ENCODE measurements around the gene RLF.
A peak's percentile ranks its signal among the peaks of the same experiment; 100 is the strongest.
"Not testable (repeated sequence)": the region's sequence is repeated elsewhere in the genome, so short reads cannot be mapped to it uniquely, and the experiment has no call there.

Gene RLF

DNA sequence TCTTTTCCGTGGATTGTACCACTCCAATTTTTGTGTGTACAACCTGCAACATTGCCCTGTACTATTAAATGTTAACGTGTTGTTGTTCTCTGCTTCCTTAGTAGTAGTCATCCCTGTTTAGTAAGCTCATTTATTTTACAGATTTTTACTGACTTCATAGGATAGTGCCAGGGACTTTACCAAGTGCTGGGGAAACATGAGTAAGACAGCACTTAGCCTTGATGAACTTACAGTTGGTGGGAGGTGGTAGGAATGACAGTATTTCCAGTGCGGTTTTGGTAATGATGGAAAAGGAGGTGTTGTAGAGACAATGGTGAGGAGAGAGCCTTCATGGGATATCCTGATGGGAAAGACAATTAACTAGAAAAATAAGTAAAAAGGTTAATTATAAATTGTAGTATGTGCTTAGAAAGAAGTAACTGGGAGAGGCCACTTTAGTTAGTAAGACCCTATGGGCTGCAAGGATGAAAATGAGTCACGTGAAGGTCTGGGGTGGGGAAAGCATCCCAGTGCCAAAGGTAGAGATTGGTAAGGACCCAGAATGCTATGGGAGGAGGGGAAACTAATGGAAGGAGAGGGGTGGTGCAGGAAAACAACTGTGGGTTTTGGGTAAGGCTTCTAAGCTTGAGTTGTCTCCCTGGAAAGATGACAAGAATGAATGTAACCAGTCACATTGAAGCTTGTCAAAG lies 1.7 kb downstream of the RLF start:
- DNase-seq: no peak

DNA sequence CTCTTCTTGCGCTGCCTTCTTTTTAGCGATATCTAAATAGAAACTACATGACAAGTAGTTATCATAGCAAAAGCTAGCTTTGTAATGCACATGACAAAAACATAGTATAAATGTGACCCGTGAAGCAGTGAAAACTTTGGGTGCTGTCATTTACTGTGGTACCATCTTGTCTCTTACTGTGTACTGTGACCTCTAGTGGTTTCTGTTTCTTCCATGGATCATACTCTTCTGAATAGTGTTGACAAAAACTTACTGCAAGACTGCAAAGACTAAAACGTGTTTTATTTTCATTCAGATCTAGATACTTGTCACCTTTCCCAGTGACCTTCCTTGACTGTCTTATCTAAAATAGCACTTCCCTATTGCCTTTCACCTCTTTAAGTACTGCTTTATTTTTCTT lies 6.1 kb downstream of the RLF start:
- no peak for DNase-seq

DNA sequence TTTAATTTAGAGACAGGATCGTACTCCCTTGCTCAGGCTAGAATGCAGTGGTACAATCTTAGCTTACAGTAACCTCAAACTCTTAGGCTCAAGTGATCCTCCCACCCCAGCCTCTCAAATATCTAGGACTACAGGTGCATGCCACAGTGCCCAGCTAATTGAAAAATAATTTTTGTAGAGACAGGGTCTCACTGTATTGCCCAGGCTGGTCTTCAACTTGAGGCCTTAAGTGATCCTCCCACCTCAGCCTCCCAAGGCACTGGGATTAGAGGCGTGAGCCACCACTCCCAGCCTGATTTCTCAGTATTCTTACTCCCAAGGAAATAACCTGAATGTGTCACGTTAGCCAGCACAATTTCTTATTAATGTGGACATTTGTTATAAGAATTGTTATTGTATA lies 9.8 kb downstream of the RLF start:
- no peak for DNase-seq

DNA sequence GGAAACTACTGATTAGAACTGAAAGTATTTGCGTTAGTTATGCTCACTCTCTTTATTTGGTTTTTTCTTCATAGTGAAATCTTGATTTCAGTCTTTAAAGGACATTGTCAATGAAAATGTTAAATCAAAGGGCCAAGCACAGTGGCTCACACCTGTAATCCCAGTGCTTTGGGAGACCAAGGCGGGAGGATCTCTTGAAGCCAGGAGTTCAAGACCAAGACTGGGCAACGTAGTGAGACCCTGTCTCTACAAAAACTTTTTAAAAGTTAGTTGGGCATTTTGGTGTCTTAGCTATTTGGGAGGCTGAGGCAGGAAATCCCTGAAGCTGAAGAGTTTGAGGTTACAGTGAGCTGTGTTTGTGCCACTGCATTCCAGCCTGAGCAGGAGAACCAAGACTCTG lies 13.6 kb downstream of the RLF start:
- DNase-seq: no peak

DNA sequence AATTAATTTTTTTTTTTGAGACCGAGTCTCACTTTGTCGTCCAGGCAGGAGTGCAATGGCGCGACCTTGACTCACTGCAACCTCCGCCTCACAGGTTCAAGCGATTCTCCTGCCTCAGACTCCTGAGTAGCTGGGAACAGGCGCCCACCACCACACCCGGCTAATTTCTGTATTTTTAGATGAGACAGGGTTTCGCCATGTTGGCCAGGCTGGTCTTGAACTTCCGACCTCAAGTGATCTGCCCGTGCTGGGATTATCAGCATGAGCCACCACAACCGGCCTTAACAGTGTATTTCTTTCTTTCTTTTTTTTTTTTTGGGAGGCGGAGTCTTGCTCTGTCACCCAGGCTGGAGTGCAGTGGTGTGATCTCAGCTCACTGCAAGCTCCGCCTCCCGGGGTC lies 15.8 kb downstream of the RLF start:
- not testable (repeated sequence) for DNase-seq

DNA sequence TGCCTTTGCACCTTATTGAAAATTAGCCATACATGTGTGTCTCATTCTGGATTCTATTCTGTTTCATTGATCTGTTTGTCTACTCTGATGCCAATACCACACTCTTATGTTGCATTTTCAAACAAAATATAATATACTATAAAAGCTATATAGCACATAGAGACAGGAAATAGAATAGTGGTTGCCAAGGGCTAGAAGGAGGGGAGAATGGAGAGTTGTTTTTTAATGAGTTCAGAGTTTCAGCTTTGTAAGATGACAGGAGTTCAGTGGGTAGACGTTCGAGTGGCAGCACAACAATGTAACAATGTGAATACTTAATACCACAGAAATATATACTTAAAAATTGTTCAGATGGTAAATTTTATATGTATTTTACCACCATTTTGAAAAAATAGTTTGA lies 17.0 kb downstream of the RLF start:
- DNase-seq: no peak

DNA sequence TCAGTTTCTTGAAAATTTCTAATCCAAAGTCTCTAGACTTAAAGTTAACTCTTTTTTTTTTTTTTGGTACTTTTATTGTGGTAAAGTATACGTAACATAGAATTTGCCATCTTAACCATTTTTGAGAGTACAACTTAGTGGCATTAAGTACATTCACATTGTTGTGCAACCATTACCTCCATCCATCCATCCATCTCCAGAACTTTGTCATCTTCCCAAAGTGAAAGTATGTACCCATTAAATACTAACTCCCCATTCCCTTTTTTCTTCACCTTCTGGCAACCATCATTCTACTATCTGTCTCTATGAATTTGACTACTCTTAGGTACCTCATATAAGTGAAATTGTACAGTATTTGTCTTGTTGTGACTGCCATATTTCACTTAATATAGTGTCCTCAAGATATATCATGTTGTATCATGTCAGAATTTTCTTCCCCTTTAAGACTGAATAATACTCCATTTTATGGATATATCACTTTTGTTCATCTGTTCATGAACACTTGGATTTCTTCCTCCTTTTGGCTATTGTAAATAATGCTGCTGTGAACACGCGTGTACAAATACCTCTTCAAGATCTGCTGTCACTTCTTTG lies 18.4 kb downstream of the RLF start:
- DNase-seq: no peak

DNA sequence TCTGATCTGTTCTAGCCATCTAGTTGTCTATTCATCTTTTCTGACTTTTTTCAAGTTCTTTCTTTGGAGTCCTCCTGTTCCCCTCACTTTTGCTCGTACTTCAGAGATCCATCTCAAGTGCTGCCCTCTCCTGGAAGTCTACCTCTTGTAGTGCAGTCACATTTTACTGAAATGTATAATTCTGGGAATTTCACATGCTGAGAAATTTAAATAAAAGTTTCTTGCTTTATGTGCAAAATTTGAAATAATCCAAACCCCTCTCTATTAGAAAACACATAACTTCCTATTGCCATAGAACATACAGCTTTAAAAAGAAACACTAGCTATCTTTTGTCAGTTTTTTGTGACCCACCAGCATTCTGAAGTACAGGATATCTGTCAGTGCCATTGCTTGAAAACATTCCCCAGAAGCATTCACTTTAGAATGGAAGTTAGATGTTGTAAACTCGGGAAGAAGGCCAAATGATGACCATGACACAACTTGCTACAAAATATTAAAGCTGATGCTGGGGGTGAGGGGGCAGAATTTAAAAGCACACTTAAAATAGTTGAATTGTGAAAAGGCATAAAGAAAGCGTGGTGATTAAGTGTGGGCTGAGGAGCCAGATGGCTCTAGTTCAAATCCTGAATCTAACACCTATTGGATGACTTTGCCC lies 22.0 kb downstream of the RLF start:
- DNase-seq: peak in 1 of 2 experiments; percentile 22

DNA sequence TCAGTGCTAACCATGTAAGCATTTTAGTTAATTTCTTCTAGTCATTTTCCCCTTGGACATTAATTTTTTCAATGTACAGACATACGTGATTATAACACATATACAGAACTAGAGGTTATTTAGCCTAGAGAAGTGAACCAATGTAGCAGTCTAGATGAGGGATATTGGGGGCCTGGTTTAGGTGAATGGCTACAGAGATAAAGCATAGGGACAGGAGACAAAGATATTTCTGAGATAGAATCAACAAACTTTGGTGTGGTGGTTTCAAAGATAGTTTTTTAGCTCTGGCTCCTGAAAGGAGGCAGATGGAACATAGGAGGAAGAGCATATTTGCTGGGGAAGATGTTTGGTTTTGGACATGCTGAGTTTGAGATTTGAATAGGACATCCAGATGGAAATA lies 23.0 kb downstream of the RLF start:
- DNase-seq: no peak

DNA sequence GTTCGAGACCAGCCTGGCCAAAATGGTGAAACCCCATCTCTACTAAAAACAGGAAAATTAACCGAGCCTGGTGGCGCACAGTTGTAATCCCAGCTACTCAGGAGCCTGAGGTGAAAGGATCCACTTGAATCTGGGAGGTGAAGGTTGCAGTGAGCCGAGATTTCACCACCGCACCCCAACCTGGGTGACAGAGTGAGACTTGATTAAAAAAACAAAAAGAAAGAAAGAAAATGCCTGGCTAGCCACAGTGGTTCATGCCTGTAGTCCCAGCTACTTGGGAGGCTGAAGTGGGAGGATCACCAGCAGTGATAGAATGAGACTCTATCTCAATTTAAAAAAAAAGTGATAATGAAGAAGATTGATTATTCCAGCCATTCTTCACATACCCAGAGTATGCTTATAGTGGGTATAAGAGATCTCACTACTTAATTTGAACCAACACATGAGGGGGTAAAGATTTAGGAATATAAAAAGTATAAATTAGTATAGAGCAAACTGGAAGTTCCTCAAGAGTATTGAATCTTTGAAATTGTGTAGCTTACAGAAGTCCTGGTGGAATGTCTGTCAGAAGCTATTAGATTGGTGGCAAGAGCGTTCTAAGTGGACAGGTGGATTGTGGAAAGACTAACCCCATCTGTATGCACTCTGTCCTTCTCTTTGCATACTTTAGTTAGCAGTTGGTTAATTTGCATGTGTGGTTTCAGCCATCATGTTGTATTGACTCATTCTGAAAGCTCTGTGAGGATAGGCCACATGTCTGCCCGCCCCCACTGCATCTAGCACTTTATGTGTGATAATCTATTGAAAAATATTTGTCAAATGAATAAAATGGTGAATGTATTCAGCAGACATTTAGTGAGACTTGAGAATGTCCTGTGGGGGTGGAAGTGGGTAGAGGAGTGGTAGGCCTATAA lies 25.0 kb downstream of the RLF start:
- no peak for DNase-seq

DNA sequence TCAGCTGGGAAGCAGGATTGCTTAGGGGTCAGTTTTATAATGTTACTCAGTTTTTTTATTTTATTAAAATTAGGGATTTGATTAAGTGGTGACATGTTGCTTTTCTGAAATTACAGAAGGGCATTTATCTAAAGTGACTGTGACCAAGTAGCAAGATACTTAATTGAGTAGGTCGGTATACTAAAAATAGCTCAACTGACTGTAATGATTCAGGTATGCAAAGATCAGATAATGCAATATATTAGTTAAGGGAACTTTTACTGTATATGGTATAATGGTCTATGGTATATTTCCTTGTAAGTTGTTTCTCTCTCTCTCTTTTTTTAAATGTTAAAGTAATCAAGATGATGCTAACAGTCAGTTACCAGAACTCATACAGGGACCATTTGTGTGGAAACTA lies 26.2 kb downstream of the RLF start:
- DNase-seq: no peak

DNA sequence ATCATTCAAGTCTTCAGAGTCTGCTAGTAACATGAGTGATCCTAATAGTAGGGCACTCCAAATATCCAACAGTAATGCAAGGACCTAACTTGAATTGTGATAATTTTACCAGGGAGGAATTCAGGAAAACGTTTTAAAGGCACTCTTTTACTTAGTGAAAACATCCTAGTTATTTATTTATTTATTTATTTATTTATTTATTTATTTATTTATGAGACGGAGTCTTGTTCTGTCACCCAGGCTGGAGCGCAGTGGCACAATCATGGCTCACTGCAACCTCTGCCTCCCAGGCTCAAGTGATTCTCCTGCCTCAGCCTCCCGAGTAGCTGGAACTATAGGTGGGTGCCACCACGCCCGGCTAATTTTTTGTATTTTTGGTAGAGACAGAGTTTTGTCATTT lies 33.5 kb downstream of the RLF start:
- not testable (repeated sequence) for DNase-seq

DNA sequence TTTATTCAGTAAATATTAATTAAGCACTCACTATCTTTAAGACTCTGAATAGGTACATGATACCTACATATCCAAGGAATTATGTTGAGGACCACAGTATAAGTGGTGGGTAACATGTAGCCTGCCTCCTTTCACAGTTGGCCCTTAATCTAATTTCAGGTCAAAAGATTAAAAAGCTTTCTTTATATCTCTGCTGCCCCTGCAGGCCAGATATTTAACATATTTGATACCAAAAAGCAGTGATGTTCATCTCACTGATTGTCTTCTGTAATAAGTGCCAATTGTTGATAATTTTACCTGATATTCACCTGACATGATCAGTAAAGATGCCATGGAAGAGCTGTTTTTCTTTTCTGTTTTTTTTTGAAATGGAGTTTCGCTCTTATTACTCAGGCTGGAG lies 36.5 kb downstream of the RLF start:
- DNase-seq: no peak

DNA sequence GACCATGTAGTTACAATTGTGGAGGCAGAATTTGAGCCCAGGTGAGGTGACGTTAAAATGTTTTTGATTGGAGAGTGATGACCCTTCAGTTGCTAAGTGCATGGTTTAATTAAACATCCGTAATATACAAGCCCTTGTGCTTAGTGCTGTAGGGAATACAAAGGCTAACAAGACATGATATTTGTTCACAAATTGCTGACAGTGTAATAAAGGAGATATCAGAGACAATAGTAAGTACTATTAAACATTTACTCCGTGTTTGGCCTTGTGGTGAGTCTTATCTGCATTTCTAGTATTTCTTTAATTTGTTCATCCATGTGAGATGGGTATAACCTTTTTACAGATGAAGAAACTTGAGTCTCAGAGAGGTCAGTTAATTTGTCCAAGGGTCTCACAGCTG lies 37.9 kb downstream of the RLF start:
- DNase-seq: no peak

DNA sequence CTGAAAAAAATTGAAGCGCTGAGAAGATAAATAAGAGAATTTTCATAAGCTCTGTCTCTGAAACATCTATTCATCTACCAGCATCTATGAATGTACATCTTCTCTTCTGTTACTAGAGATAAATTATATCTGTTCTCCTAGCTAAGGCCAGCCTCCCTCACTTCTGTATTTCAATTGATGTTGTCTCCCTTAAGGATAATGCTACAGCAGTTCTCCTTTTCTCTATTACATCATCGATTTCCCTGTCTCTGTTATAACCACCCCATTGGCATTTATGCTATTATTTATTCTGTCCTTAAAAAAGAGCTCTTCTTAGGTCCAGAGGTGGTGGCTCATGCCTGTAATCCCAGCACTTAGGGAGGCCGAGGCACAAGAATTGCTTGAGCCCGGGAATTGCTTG lies 43.7 kb downstream of the RLF start:
- peak; percentile 4 to 19 for DNase-seq

DNA sequence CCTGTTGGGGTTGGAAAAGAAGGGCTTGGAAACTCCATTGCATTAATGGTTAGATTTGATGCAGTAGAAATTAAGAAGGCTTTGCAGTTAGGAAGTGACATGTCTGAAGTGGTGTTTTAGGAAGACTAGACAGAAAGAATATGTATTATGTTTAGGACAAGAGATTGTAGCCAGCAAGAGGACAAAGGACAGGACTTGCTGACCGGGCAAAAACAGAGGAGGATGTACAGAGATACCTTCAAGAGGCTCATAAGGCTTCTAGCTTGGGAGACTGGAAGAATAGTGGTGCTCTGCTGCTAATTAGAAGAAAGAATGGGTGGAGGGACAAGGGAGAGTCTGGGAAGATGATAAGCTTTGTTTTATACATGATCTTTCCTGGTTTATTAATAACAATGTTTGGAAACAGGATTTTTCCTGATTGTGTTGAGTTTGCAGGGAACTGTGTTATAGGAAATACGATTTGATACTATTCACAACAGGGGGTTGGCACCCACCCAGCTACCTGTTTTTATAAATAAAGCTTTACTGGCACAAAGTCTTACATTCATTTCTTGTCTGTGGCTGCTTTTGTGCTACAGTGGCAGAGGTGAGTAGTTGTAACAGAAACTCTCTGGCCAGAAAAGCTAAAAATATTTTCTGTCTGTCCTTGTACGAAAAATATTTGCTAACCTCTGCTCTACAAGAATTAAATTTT lies 49.5 kb downstream of the RLF start:
- DNase-seq: no peak

DNA sequence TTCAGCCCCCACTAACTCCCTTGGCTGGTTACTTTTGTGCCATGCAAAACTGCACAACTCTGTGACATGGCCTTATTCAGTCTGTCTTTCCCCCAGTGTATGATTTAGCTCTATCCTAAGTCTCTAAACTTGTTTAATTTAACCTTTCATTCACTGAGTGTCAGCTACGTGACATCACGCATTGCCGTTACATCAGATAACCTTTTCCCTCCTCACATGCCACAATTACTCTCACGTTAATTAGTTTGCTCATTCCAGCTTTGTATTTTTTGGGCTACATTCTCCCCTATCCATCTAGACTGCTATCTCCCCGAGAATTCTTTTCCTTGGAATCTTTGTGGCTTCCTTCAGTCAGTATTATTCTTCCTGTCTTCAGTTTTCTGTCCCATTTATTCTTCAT lies 57.1 kb downstream of the RLF start:
- no peak for DNase-seq

DNA sequence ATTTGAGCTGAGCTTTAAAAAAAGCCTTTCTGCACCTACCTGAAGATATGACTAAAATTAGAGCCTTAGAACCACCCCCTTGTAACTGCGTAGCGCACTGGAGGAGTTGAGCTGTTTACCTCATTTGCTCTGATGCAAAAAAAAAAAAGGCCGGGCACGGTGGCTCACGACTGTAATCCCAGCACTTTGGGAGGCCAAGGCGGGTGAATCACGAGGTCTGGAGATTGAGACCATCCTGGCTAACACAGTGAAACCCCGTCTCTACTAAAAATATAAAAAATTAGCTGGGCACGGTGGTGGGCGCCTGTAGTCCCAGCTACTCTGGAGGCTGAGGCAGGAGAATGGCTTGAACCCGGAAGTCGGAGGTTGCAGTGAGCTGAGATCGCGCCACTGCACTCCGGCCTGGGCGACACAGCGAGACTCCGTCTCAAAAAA lies 60.3 kb downstream of the RLF start:
- DNase-seq: not testable (repeated sequence)

DNA sequence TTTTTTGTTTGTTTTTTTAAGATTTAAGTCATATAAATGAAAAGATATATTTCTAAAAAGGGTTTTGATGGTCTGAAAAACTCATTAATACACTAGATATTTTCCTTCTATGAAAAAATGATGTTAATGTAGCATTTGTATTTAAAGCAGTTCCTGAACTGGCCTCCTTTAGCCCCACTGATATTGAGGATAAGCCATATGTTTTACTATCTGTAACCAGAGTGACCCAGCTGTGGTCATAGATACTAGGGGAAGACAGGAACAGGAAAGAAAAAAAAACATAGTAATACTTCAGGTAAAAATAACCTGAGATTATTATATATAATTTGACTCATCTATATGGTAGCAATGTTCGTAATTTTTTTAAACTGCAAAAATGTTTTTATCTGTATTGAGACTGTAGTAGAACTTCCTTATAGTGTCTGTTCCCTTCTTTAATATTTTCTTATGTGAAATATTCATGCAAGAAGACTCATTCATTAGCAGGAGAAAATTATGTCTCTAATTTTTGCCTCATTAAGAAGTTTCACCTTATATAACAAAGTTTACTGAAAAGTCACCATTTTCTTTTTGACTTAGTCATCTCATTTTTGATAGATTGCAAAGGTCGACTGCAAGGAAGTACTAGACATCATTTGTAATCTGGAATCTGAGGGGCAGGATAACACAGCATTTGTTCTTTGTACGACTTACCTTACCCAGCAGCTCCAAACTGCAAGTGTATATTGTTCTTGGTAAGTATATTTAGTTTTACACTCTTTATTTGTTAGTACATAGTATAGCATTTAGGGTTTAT lies 61.0 kb downstream of the RLF start:
- no peak for DNase-seq

DNA sequence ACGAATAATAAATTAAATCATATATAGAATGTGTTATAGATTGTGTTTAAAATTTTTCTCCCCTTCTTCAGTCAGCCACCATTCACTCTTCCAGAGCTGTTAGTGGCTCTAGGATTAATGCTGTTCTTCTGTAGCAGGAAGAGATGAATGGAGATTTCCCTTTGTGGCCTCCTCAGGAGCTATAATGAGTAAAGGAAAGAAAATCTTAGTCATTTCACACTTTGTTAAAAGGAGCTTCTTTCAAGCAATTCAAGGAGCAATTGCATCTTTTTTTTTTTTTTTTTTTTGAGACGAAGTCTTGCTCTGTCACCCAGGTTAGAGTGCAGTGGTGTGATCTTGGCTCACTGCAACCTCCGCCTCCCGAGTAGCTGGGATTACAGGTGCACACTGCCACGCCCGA lies 62.9 kb downstream of the RLF start:
- DNase-seq: no peak

DNA sequence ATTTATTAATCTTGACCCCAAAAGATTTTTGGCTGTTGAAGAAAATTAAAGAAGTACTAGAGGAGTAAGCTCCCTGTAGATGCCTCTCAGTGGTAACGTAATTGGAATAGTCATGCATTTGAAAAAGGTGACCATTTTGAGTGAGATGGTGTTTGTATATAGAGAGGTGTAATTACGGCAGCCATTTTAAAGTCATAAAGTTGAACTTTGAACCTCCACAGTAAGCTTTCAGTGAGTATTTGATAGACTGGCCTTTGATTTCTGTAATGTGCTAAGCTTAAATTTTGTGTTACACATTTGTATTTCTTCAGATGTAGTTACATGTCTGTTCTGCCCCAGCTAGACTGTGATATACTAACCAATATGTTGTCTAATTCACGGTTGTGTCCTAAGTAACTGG lies 65.0 kb downstream of the RLF start:
- DNase-seq: no peak

DNA sequence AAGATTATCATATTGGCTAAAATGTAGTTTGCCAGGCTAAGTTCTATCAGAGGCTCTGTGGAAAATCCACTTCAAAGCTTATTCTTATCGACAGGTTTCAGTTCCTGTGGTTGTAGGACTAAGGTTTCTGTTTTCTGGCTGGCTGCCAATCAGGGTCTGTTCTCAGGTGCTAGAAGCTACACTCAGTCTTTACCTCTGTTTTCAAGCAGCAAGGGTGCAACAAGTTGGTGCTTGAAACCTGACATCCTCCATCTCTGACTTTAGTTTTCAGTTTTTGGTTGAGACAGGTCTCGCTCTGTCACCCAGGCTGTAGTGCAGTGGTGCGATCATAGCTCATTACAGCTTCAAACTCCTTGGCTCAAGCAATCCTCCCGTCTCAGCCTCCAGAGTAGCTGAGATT lies 71.3 kb downstream of the RLF start:
- DNase-seq: no peak
